Measurements from ENCODE around the gene KCNJ18.
"Not testable (repeated sequence)": the region's sequence is repeated elsewhere in the genome, so short reads cannot be mapped to it uniquely, and the experiment has no call there.

- TF ChIP-seq POLR2AphosphoS5, POLR2A, POU2F2, TAF1, SPI1 (IDR thresholded peaks at IDR 0.05; ENCODE audit: low read depth, low read length): not testable (repeated sequence)
Observed at GRCh38 chr17:21691883-21692703, at the start of gene KCNJ18.
